SJSA1 (cell line): ENCODE measurements around the gene NTM. TPM values are rescaled to one million over a fixed set of nuclear protein-coding genes. Genes with fewer than 3 reads are reported as not detected.
A peak's percentile ranks its signal among the peaks of the same experiment; 100 is the strongest.

Experiments
- DNase-seq, 2 experiments: peaks; one replicate each; pipeline ENCODE4 v3.0.0-alpha.2; 2015 to 2020; ENCODE audit warnings: low spot score in 2 of 2, low read depth in 1 of 2
- H3K27ac ChIP-seq: fragments of 250-450 bp; sonication (Bioruptor Pico); 2 replicates; pipeline ENCODE4 v1.5.1; 2020; ENCODE audit warnings: mild to moderate bottlenecking, moderate library complexity
- H3K27me3 ChIP-seq: fragments of 250-450 bp; sonication (Bioruptor Pico); replicated peaks from 2 replicates; pipeline ENCODE4 v1.5.1; 2020; ENCODE audit warnings: mild to moderate bottlenecking, moderate library complexity
- H3K36me3 ChIP-seq: fragments of 250-450 bp; sonication (Bioruptor Pico); 2 replicates; pipeline ENCODE4 v1.5.1; 2020; ENCODE audit warnings: mild to moderate bottlenecking
- H3K4me1 ChIP-seq: fragments of 250-450 bp; sonication (Bioruptor Pico); replicated peaks from 2 replicates; pipeline ENCODE4 v1.6.1; 2021; ENCODE audit warnings: mild to moderate bottlenecking
- H3K4me3 ChIP-seq: fragments of 250-450 bp; sonication (Bioruptor Pico); 2 replicates; pipeline ENCODE4 v1.5.1; 2020; ENCODE audit warnings: mild to moderate bottlenecking
- H3K9me3 ChIP-seq: fragments of 250-450 bp; sonication (Bioruptor Pico); replicated peaks from 2 replicates; pipeline ENCODE4 v1.5.1; 2020; ENCODE audit warnings: mild to moderate bottlenecking
- total RNA-seq: library from RNA; depleted of rRNA; stranded (reverse); fragments of >200 nt; shearing (Covaris generic); gene quantifications from 2 replicates; pipeline ENCODE4 v1.2.3, GENCODE V29; 2014

The NTM gene
- total RNA-seq, 1 experiment from 2014 or later, result 0.34 TPM

GRCh38 chr11:131592152-131592551, 221.7 kb downstream of the NTM start:
- no peaks in the 10 kb centered on the region for H3K27me3 ChIP-seq
- no peaks in the 10 kb centered on the region for H3K4me1 ChIP-seq
- no peaks in the 10 kb centered on the region for H3K9me3 ChIP-seq
- no peak for DNase-seq
- H3K36me3 ChIP-seq, result no peaks in the 10 kb centered on the region
- no peak overlapping the region for H3K27ac ChIP-seq
- no peak overlapping the region for H3K4me3 ChIP-seq

- Histone ChIP-seq H3K9me3 (no peaks in the 10 kb centered on the region), H3K4me3 (no peak overlapping the region), H3K27me3 (no peaks in the 10 kb centered on the region), H3K36me3 (no peaks in the 10 kb centered on the region), H3K27ac (no peak overlapping the region), H3K4me1 (no peaks in the 10 kb centered on the region)
- DNase-seq, result no peak
Observed at GRCh38 chr11:131592734-131593133, 222.3 kb downstream of the NTM start.

GRCh38 chr11:131593301-131593700, 222.9 kb downstream of the NTM start:
- no peaks in the 10 kb centered on the region for H3K27me3 ChIP-seq
- H3K36me3 ChIP-seq, result no peaks in the 10 kb centered on the region
- H3K4me1 ChIP-seq, result no peaks in the 10 kb centered on the region
- no peaks in the 10 kb centered on the region for H3K9me3 ChIP-seq
- no peak overlapping the region for H3K27ac ChIP-seq
- no peak for DNase-seq
- H3K4me3 ChIP-seq, result no peak overlapping the region

- Histone ChIP-seq H3K4me3 (no peak overlapping the region), H3K36me3 (no peaks in the 10 kb centered on the region), H3K9me3 (no peaks in the 10 kb centered on the region), H3K27me3 (no peaks in the 10 kb centered on the region), H3K27ac (no peak overlapping the region), H3K4me1 (peaks cover 5% of the 10 kb centered on the region)
- DNase-seq, result no peak
Observed at GRCh38 chr11:131595797-131596196, 225.4 kb downstream of the NTM start.

GRCh38 chr11:131597890-131598289, 227.5 kb downstream of the NTM start:
- H3K9me3 ChIP-seq, result no peaks in the 10 kb centered on the region
- DNase-seq, result no peak
- peaks cover 20% of the 10 kb centered on the region for H3K4me1 ChIP-seq
- no peaks in the 10 kb centered on the region for H3K36me3 ChIP-seq
- H3K27ac ChIP-seq, result no peak overlapping the region
- H3K4me3 ChIP-seq, result no peak overlapping the region
- H3K27me3 ChIP-seq, result no peaks in the 10 kb centered on the region

GRCh38 chr11:131598305-131598704, 227.9 kb downstream of the NTM start:
- Histone ChIP-seq H3K9me3 (no peaks in the 10 kb centered on the region), H3K27ac (no peak overlapping the region), H3K36me3 (no peaks in the 10 kb centered on the region), H3K4me3 (no peak overlapping the region), H3K27me3 (no peaks in the 10 kb centered on the region), H3K4me1 (peaks cover 20% of the 10 kb centered on the region)
- DNase-seq, result no peak

- Histone ChIP-seq H3K9me3 (no peaks in the 10 kb centered on the region), H3K36me3 (no peaks in the 10 kb centered on the region), H3K4me3 (no peak overlapping the region), H3K4me1 (peaks cover 20% of the 10 kb centered on the region), H3K27ac (no peak overlapping the region), H3K27me3 (no peaks in the 10 kb centered on the region)
- no peak for DNase-seq
Observed at GRCh38 chr11:131599285-131599684, 228.9 kb downstream of the NTM start.

- no peaks in the 10 kb centered on the region for H3K27me3 ChIP-seq
- peaks cover 20% of the 10 kb centered on the region for H3K4me1 ChIP-seq
- H3K27ac ChIP-seq, result no peak overlapping the region
- H3K4me3 ChIP-seq, result no peak overlapping the region
- H3K9me3 ChIP-seq, result no peaks in the 10 kb centered on the region
- peak in 1 of 2 experiments; percentile 2 for DNase-seq
- H3K36me3 ChIP-seq, result no peaks in the 10 kb centered on the region
Observed at GRCh38 chr11:131600628-131601027, 230.2 kb downstream of the NTM start.

GRCh38 chr11:131601586-131601985, 231.2 kb downstream of the NTM start:
- H3K36me3 ChIP-seq, result no peaks in the 10 kb centered on the region
- DNase-seq, result peak in 1 of 2 experiments; percentile 59

GRCh38 chr11:131602431-131602830, 232.0 kb downstream of the NTM start:
- DNase-seq, result no peak
- no peak overlapping the region for H3K27ac ChIP-seq

More at GRCh38 chr11:131601586-131601985, 231.2 kb downstream of the NTM start:
- H3K9me3 ChIP-seq, result no peaks in the 10 kb centered on the region
- no peaks in the 10 kb centered on the region for H3K27me3 ChIP-seq
- peak overlapping the region; percentile 8; the same call in 1 of the 2 replicates for H3K27ac ChIP-seq
- no peak overlapping the region for H3K4me3 ChIP-seq
- H3K4me1 ChIP-seq, result peaks cover 20% of the 10 kb centered on the region

GRCh38 chr11:131606811-131607335, 236.5 kb downstream of the NTM start:
- Histone ChIP-seq H3K9me3 (no peaks in the 10 kb centered on the region), H3K36me3 (no peaks in the 10 kb centered on the region), H3K4me1 (peaks cover 20% of the 10 kb centered on the region), H3K27me3 (no peaks in the 10 kb centered on the region), H3K27ac (no peak overlapping the region), H3K4me3 (no peak overlapping the region)
- peak; percentile 30 to 43 for DNase-seq

More at GRCh38 chr11:131602431-131602830, 232.0 kb downstream of the NTM start:
- Histone ChIP-seq H3K4me1 (peaks cover 27% of the 10 kb centered on the region), H3K9me3 (no peaks in the 10 kb centered on the region), H3K4me3 (no peak overlapping the region), H3K36me3 (no peaks in the 10 kb centered on the region), H3K27me3 (no peaks in the 10 kb centered on the region)

GRCh38 chr11:131609337-131609736, 238.9 kb downstream of the NTM start:
- no peaks in the 10 kb centered on the region for H3K27me3 ChIP-seq
- peaks cover 13% of the 10 kb centered on the region for H3K4me1 ChIP-seq
- no peak overlapping the region for H3K27ac ChIP-seq
- H3K36me3 ChIP-seq, result no peaks in the 10 kb centered on the region
- H3K4me3 ChIP-seq, result no peak overlapping the region
- peak in 1 of 2 experiments; percentile 12 for DNase-seq
- no peaks in the 10 kb centered on the region for H3K9me3 ChIP-seq

- DNase-seq, result no peak
- Histone ChIP-seq H3K4me3 (no peak overlapping the region), H3K27me3 (no peaks in the 10 kb centered on the region), H3K9me3 (no peaks in the 10 kb centered on the region), H3K4me1 (peaks cover 13% of the 10 kb centered on the region), H3K27ac (no peak overlapping the region), H3K36me3 (no peaks in the 10 kb centered on the region)
Observed at GRCh38 chr11:131609921-131610320, 239.5 kb downstream of the NTM start.

- no peak overlapping the region for H3K4me3 ChIP-seq
- H3K9me3 ChIP-seq, result no peaks in the 10 kb centered on the region
- peaks cover 13% of the 10 kb centered on the region for H3K4me1 ChIP-seq
- DNase-seq, result no peak
- H3K36me3 ChIP-seq, result no peaks in the 10 kb centered on the region
- no peak overlapping the region for H3K27ac ChIP-seq
- H3K27me3 ChIP-seq, result no peaks in the 10 kb centered on the region
Observed at GRCh38 chr11:131611322-131611721, 240.9 kb downstream of the NTM start.

GRCh38 chr11:131612533-131612932, 242.1 kb downstream of the NTM start:
- no peak for DNase-seq
- Histone ChIP-seq H3K36me3 (no peaks in the 10 kb centered on the region), H3K27ac (no peak overlapping the region), H3K4me3 (no peak overlapping the region), H3K27me3 (no peaks in the 10 kb centered on the region), H3K9me3 (no peaks in the 10 kb centered on the region), H3K4me1 (peaks cover 5% of the 10 kb centered on the region)
